HG03571 (cell line): ENCODE data around the gene GNAS.
"Not testable (repeated sequence)": the region's sequence is repeated elsewhere in the genome, so short reads cannot be mapped to it uniquely, and the experiment has no call there.

Source experiments
- ATAC-seq: cut with Tn5 transposase; IDR thresholded peaks from one replicate; pipeline ENCODE4 v1.9.1; 2021; ENCODE audit not compliant: unreplicated experiment

The GNAS gene

GRCh38 chr20:58828136-58828535 is 24.4 kb upstream of the GNAS start:
- no peak for ATAC-seq

DNA sequence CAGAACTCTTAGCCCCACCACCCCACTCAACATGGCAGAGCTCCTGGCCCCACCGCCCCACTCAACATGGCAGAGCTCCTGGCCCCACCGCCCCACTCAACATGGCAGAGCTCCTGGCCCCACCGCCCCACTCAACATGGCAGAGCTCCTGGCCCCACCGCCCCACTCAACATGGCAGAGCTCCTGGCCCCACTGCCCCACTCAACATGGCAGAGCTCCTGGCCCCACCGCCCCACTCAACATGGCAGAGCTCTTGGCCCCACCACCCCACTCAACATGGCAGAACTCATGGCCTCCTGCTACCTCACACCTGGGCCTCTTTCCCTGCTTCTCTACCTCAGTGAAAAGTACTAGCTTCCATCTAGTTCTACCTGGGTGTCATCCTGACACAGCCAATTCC is 23.7 kb upstream of the GNAS start:
- not testable (repeated sequence) for ATAC-seq

GRCh38 chr20:58829531-58829941 is 23.0 kb upstream of the GNAS start:
- ATAC-seq = no peak

- ATAC-seq = no peak
Measured at GRCh38 chr20:58832457-58832856, 20.1 kb upstream of the GNAS start.

DNA sequence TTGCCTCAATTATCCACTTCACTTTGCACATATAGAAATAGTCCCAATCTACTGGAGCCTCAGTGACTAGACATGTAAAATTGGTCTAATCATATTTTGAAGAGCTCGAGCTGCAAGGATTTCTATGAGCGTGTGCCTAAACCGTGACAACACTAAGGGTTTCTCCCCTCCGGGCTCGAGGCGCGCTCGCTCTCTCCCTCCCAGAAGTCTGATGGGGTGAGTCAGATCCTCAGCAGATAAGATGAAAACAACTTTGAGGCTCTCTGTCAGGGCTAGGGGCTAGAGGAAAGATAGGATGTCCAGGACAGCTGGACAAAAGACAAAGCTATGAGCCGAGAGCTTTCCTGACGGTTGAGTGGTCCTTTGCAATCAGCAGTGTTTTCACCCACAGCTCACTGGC is 18.6 kb upstream of the GNAS start:
- no peak for ATAC-seq

DNA sequence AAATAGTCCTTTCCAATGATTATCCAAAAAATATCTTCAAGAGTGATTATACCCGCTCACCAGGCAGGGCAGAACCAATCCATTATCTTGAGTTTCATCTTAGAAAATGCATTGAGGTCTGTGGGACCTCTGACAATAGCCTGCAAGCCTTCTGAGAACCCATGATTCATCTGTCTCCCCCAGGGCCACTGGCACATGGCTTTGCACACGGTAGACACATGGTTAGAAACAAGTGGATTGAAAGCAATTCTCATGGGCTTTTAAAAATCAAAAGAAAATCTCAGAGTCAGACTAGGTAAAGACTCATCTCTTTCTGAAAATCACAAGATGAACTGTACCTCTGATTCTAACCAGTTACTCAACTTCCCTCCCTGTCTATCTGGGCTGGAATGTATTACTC is 17.3 kb upstream of the GNAS start:
- no peak for ATAC-seq

GRCh38 chr20:58836616-58837204 is 15.8 kb upstream of the GNAS start:
- no peak for ATAC-seq

- ATAC-seq = no peak
Measured at GRCh38 chr20:58837717-58838116, 14.8 kb upstream of the GNAS start.

DNA sequence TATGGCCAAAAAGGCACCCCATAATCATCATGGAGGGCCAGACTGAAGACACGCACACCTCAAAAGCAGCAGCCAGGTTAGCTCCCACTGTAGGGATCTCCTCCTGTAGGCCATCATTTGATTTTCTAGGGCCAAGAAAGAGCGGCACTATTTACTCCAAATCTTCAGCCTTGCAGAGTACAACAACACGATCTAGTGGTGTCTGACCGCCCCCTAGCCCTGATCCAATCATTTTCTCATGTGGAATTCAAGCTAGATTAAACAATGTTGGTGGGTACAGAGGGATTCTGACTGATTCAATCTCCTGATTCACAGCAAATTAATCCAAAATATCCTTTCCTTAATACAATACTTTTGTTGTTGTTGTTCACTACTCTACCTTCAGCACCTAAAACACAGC is 14.3 kb upstream of the GNAS start:
- no peak for ATAC-seq

GRCh38 chr20:58839474-58839874 is 13.0 kb upstream of the GNAS start:
- ATAC-seq = no peak

DNA sequence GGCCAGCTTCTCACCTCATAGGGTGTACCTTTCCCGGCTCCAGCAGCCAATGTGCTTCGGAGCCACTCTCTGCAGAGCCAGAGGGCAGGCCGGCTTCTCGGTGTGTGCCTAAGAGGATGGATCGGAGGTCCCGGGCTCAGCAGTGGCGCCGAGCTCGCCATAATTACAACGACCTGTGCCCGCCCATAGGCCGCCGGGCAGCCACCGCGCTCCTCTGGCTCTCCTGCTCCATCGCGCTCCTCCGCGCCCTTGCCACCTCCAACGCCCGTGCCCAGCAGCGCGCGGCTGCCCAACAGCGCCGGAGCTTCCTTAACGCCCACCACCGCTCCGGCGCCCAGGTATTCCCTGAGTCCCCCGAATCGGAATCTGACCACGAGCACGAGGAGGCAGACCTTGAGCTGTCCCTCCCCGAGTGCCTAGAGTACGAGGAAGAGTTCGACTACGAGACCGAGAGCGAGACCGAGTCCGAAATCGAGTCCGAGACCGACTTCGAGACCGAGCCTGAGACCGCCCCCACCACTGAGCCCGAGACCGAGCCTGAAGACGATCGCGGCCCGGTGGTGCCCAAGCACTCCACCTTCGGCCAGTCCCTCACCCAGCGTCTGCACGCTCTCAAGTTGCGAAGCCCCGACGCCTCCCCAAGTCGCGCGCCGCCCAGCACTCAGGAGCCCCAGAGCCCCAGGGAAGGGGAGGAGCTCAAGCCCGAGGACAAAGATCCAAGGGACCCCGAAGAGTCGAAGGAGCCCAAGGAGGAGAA is 12.3 kb upstream of the GNAS start:
- no peak for ATAC-seq

DNA sequence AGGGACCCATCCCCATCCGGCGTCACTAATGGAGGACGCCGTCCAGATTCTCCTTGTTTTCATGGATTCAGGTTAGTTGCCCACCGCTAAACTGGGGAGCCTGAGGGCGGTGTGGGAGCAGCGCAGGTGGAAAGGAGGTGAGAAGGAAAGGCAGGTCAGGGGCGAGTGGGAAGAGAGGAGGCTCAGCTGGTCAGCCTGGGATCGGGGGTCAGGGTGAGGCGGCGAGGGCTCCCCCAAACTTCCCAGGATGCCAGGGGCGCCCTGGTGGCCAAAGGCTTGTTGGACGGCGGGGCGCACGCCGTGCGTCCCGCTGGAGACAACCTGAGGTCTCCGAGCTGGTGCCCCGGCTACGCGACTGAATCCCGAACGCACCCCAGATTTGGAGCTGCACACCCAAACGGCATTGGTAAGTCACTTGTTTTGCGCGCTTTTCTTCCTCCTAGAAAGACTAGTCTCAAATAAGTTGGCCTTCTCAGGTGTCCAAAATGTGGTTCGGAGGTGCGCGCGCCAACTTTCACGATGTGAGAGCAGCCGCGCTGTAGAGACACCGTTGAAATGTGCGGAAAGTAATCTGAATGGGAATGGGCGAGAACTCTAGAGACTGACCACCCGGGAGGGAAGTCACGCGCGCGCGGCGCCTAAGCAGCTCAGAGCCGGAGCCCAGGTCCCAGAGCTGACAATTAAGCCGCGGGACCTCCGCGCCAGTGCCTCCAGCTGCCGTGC is 11.5 kb upstream of the GNAS start:
- ATAC-seq = no peak

GRCh38 chr20:58841539-58842264 is 10.8 kb upstream of the GNAS start:
- no peak for ATAC-seq

DNA sequence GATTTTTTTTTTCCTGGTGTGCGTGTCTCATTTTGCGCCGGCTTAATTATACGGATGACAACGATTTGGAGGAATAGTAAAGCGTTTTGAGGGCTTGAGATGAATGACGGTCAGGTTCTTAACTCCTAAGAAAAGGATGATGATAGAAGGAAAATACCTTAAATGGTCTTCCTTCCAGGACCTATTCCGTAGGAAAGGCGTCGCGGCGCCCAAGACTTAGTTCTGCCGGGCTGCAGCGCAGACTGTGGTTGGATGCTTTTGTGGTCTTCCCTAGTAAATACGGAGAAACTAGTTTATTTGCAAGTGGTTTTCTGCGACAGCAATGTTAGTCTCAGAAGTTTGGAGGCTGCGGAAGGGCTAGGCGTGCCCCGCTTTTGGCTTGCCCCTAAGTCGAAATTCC is 10.2 kb upstream of the GNAS start:
- no peak for ATAC-seq

DNA sequence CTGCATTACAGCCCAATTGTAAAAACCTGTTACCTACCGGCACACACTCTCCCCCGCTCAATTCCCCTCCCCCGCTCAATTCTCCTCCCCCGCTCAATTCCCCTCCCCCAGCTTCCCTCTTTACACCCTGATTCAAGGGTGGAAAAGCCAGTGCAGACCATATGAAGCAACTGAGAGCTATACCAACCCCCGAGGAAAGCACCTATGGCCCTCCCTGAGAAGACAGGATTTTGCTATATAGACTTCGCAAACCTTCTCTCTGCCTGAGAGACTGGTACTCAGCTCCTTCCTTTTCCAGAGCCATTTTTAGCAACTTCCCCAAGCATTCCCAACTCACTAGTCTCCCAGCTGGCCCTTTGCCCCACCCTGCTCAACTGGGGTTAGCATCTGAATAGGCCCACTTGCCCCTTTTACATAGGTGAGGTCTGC is 9.4 kb upstream of the GNAS start:
- no peak for ATAC-seq

DNA sequence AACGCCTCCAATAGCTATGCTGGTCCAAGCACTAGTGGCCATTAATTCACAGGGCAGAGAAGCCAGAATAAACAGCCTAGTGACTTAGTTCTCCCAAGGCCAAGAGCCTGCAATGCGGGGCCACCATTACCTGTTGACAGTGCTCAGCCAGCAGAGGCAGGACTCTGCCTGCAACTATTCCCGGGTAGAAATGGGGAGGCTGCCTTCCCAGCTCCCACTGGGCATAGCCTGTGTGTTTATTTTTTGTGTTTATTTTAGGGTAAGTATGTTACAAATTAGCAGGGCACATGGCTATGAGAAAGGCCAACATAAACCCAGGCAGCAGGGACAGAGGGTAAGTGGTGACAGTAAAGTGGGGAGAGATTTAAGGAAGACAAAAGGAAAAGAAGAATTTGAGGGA is 6.8 kb upstream of the GNAS start:
- no peak for ATAC-seq

- no peak for ATAC-seq
Measured at GRCh38 chr20:58847463-58847862, 5.1 kb upstream of the GNAS start.

DNA sequence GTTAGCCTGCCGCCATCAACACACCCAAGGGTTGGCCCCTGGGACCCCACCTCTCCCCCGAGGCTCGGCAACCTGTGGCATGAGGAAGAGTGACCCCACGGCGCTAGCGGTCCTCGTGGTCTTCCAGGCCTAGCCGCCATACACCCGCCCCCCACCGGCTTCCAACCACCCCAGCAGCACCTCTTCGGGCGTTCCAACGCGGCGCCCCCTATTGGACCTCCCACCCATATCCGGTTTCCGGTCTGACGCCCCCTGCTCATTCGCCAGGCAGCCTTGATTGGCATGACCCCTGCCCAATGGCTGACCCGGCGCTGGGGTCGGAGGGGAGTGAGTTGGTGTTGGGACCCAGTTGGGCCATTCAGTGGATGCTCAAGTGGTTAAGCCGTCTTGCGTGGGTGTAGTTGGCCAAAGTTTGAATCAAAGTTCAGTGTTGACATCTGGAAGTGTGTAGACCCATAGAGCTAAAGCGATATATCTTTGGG is 1.8 kb upstream of the GNAS start, which contains the start of gene GNAS-AS1:
Gene GNAS-AS1 (minus strand): TSS at position 210 of the 482 bp plus-strand sequence.
- ATAC-seq = peak; percentile 87

GRCh38 chr20:58851221-58851968 is 1.1 kb upstream of the GNAS start:
- ATAC-seq = no peak

DNA sequence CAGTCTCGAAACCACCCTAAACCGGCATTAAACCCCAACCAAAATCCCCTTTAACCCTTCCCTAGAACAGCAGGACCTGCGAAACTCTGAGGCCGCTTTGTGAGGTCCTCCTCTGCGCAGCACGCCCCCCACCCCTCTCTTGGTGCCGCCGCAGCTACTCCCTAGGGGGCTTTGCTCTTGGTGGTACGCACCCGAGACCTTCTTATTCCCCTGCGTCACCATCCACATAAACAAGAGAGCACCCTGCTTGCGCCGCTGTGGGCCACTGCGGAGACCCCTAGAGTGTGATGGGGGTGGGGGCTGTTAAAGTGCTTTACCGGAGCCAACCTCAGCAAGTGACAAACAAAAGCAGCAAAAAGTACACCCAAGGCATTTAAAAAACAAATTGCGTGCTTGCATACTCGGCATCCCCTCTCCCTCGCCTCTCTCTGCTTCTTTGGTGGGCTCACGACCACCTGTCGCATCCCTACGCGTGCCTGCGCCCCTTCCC is 502 bp upstream of the GNAS start:
- ATAC-seq = no peak
